Esophagus (tissue), 2 donors: ENCODE data around the gene TBC1D20. TPM values are rescaled to one million over a fixed set of nuclear protein-coding genes. Genes with fewer than 3 reads are reported as not detected.
"Not testable (repeated sequence)": the region's sequence is repeated elsewhere in the genome, so short reads cannot be mapped to it uniquely, and the experiment has no call there.

ENCODE experiments used
- H3K27ac ChIP-seq, 2 donors: one replicate each; pipeline ENCODE4 v1.5.1; 2013; ENCODE audit warnings: low read depth in 2 of 2, mild to moderate bottlenecking in 2 of 2, inconsistent platforms in 1 of 2, low read length in 1 of 2, moderate library complexity in 1 of 2
- H3K27me3 ChIP-seq, 2 donors: one replicate each; pipeline ENCODE4 v1.6.1; 2013; ENCODE audit warnings: low read length in 2 of 2, control low read depth in 1 of 2, mild to moderate bottlenecking in 1 of 2; ENCODE audit not compliant: insufficient read depth in 2 of 2, control insufficient read depth in 1 of 2
- H3K36me3 ChIP-seq, 2 donors: one replicate each; pipeline ENCODE4 v1.6.1; 2013; ENCODE audit warnings: low read length in 1 of 2; ENCODE audit not compliant: control insufficient read depth in 2 of 2, insufficient read depth in 2 of 2
- H3K4me1 ChIP-seq, 2 donors: one replicate each; pipeline ENCODE4 v1.6.1; 2013; ENCODE audit warnings: low read length in 1 of 2; ENCODE audit not compliant: control insufficient read depth in 2 of 2, insufficient read depth in 2 of 2
- H3K4me3 ChIP-seq, 2 donors: one replicate each; pipeline ENCODE4 v1.5.1; 2013; ENCODE audit warnings: low read length in 2 of 2, mild to moderate bottlenecking in 2 of 2, low read depth in 1 of 2, moderate library complexity in 1 of 2
- H3K9me3 ChIP-seq, 2 donors: one replicate each; pipeline ENCODE4 v1.6.1; 2013; ENCODE audit warnings: mild to moderate bottlenecking in 2 of 2, low read depth in 1 of 2, low read length in 1 of 2, moderate library complexity in 1 of 2; ENCODE audit not compliant: control insufficient read depth in 2 of 2, insufficient read depth in 1 of 2
- WGBS, 2 donors: extraction: QIAGEN DNeasy Blood & Tissue Kit; methylation state at CpG; one replicate each; pipeline ENCODE4 v1.1.7; 2013; 5-methylcytosine and 5-hydroxymethylcytosine counted together
- polyA plus RNA-seq, 2 donors: library from polyadenylated mRNA; stranded (reverse); fragments of 200-250 nt; gene quantifications; one replicate each; pipeline ENCODE4 v1.2.3, GENCODE V29; 2013
- donor health status: healthy with polysubstance abuse.
- donor health status: Bipolar disorder and iron deficiency.

Gene TBC1D20
- polyA plus RNA-seq, 2 donors, result 15.6 to 18.1 TPM

DNA sequence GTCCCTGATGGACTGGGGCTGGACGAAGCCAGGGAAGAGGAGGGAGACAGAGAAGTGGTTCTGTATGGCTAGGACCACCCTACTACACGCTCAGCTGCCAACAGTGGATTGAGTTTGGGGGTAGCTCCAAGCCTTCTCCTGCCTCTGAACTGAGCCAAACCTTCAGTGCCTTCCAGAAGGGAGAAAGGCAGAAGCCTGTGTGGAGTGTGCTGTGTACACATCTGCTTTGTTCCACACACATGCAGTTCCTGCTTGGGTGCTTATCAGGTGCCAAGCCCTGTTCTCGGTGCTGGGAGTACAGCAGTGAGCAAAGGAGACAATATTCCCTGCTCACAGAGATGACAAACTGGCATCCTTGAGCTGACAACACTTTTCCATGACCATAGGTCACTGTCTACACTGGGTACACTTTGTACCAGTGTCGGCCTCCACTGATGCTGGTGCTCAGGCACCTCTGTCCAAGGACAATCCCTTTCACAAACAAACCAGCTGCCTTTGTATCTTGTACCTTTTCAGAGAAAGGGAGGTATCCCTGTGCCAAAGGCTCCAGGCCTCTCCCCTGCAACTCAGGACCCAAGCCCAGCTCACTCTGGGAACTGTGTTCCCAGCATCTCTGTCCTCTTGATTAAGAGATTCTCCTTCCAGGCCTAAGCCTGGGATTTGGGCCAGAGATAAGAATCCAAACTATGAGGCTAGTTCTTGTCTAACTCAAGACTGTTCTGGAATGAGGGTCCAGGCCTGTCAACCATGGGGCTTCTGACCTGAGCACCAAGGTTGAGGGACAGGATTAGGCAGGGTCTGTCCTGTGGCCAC lies 65.5 kb downstream of the TBC1D20 start:
- Histone ChIP-seq H3K27ac (no peak overlapping the region), H3K9me3 (no peaks in the 10 kb centered on the region), H3K4me3 (no peak overlapping the region), H3K4me1 (no peaks in the 10 kb centered on the region), H3K27me3 (no peaks in the 10 kb centered on the region), H3K36me3 (peaks cover 6 to 14% of the 10 kb centered on the region in 2 donors)
- WGBS, 2 donors, result 79 to 89% methylated on average over 4 of the region's 4 CpGs

DNA sequence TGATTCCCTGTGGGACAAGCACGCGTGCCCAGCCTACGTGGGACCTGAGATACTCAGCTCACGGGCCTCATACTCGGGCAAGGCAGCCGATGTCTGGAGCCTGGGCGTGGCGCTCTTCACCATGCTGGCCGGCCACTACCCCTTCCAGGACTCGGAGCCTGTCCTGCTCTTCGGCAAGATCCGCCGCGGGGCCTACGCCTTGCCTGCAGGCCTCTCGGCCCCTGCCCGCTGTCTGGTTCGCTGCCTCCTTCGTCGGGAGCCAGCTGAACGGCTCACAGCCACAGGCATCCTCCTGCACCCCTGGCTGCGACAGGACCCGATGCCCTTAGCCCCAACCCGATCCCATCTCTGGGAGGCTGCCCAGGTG lies 66.1 kb downstream of the TBC1D20 start:
- Histone ChIP-seq H3K4me3 (no peak overlapping the region), H3K36me3 (peaks cover 6 to 16% of the 10 kb centered on the region in 2 donors), H3K27ac (no peak overlapping the region), H3K27me3 (no peaks in the 10 kb centered on the region), H3K4me1 (no peaks in the 10 kb centered on the region), H3K9me3 (no peaks in the 10 kb centered on the region)
- WGBS, 2 donors, result 92 to 96% methylated on average over 24 of the region's 24 CpGs

DNA sequence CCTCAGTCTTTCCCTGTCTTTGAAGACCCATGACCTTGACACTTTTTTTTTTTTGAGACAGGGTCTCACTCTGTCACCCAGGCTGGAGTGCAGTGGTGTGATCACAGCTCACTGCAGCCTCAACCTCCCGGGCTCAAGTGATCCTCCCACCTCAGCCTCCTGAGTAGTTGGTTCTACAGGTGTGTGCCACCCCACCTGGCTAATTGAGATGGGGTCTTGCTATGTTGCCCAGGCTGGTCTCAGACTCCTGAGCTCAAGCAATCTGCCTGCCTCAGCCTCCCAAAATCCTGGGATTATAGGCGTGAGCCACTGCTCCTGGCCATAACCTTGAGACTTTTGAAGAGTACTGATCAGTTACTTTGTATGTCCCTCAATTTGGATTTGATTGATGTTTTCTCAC lies 69.0 kb downstream of the TBC1D20 start:
- not testable (repeated sequence) for H3K27me3 ChIP-seq, H3K27ac ChIP-seq, H3K4me3 ChIP-seq, H3K4me1 ChIP-seq, H3K9me3 ChIP-seq
- H3K36me3 ChIP-seq, result peaks cover 14 to 22% of the 10 kb centered on the region in 2 donors
- 95 to 97% methylated on average over 2 of the region's 2 CpGs for WGBS, 2 donors

DNA sequence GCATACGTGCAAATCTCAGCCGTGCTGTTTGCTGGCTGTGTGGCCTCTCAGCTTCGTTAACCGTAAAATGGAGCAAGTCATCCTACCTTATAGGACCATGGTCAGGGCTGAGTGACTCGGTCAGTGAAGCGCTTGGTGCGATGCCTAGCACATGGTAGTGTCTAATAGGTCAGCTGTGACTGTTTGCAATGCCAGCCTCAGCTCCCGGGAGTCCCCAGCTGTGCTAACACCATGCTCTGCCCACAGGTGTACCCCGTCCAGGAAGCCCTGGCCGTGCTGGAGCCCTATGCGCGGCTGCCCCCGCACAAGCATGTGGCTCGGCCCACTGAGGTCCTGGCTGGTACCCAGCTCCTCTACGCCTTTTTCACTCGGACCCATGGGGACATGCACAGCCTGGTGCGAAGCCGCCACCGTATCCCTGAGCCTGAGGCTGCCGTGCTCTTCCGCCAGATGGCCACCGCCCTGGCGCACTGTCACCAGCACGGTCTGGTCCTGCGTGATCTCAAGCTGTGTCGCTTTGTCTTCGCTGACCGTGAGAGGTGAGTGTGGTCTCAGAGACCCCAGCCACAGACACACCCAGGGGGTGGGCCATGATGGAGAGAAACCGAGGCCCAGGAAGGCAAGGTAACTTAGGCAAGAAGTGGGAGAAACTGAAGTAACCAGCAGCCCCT lies 71.2 kb downstream of the TBC1D20 start:
- WGBS, 2 donors, result 94% methylated on average over 28 to 29 of the region's 29 CpGs
- Histone ChIP-seq H3K4me3 (no peak overlapping the region), H3K27me3 (no peaks in the 10 kb centered on the region), H3K9me3 (no peaks in the 10 kb centered on the region), H3K4me1 (no peaks in the 10 kb centered on the region), H3K36me3 (peaks cover 8 to 13% of the 10 kb centered on the region in 2 donors), H3K27ac (no peak overlapping the region)

DNA sequence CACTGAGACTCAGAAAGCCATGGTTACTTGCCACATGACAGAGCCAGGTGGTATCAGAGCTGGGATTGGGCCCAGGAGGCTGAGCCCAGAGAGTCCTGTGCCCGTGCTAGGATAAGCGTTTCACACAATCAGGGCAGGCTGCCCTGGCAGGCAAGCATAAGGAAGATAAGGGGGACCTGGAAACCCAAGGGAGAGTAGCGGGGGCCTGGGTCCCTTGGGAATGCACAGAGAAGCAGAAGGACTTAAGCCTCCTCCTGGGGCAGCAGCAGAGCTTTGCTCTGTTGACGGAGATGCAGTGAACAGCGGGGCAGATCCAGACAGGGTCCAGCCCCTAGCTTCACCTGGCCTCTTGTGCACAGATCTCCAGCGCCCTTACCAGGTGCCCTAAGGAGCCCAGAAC lies 73.1 kb downstream of the TBC1D20 start:
- H3K36me3 ChIP-seq, result peaks cover 8% of the 10 kb centered on the region in 2 donors
- WGBS, 2 donors, result 83 to 86% methylated on average over 6 of the region's 6 CpGs

DNA sequence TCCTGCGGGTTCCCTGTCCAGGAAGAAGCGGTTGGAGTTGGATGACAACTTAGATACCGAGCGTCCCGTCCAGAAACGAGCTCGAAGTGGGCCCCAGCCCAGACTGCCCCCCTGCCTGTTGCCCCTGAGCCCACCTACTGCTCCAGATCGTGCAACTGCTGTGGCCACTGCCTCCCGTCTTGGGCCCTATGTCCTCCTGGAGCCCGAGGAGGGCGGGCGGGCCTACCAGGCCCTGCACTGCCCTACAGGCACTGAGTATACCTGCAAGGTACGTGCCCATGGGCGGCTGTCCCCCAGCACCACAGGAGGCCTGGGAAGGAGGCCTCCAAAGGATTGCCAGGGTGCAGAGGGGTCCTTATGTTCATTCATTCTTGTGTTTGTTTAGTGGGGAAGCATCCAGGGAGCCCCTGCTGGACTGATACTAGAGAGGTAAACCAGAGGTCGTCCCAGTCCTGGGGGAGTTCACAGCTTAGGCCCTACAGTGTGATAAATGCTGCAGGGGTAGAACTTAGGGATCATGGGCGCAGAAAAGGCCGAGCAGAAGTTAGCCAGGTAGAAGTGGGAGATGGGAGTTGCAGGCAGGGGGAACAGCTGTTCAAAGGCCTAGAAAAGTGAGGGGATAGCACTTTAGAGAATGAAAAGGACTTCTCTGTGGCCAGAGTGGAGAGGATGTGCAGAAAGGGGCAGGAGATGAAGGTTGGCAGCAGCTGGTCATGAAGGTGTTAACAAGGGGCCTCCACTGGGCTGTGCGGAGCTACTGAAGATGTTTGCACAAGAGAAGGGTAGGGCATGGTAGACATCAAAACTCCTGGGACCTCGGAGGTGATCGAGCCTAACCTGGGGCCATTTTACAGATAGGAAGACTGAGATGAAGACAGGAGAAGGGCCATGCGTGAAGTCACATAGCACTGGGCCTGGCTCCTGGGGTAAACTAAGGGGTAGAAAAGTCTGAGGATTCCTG lies 74.0 kb downstream of the TBC1D20 start:
- Histone ChIP-seq H3K4me1 (no peaks in the 10 kb centered on the region), H3K4me3 (no peak overlapping the region), H3K36me3 (peaks cover 8% of the 10 kb centered on the region in 2 donors), H3K9me3 (no peaks in the 10 kb centered on the region), H3K27me3 (no peaks in the 10 kb centered on the region), H3K27ac (no peak overlapping the region)
- WGBS, 2 donors, result 87 to 88% methylated on average over 21 of the region's 21 CpGs

More for the DNA sequence above, 73.1 kb downstream of the TBC1D20 start:
- Histone ChIP-seq H3K4me1 (no peaks in the 10 kb centered on the region), H3K27me3 (no peaks in the 10 kb centered on the region), H3K9me3 (no peaks in the 10 kb centered on the region), H3K4me3 (no peak overlapping the region), H3K27ac (no peak overlapping the region)

DNA sequence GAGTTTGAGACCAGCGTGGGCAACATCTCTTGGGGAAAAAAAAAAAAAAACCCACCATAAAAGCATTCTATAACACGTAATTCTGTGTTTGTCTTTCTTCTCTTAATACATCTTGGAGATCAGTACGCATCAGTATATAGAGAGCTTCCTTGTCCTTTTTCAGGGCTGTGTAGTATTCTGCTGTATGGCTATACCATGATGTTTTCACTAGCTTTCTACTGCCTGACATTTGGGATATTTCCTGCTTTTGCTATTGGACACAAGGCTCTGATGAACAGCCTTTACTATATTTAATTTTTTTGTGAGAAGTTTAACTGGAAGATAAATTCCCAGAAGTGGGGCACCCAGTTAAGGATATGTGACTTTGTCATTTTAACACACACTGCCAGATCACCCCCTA lies 74.8 kb downstream of the TBC1D20 start:
- Histone ChIP-seq H3K27ac (no peak overlapping the region), H3K4me1 (no peaks in the 10 kb centered on the region), H3K4me3 (no peak overlapping the region), H3K27me3 (no peaks in the 10 kb centered on the region), H3K36me3 (peaks cover 8% of the 10 kb centered on the region in 2 donors), H3K9me3 (no peaks in the 10 kb centered on the region)
- WGBS, 2 donors, result 95 to 96% methylated on average over 3 of the region's 3 CpGs

DNA sequence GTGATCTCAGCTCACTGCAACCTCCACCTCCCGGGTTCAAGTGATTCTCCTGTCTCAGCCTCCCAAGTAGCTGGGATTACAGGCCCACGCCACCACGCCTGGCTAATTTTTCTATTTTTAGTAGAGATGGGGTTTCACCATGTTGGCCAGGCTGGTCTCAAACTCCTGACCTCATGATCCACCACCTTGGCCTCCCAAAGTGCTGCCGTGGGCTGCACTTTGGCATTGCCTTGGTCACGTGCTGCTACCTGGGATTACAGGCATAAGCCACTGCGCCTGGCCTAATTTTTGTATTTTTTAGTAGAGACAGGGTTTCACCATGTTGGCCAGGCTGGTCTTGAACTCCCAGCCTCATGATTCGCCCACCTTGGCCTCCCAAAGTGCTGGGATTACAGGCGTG lies 75.7 kb downstream of the TBC1D20 start:
- H3K9me3 ChIP-seq, H3K27me3 ChIP-seq, H3K36me3 ChIP-seq, H3K27ac ChIP-seq, H3K4me3 ChIP-seq, H3K4me1 ChIP-seq: not testable (repeated sequence)
- 93 to 95% methylated on average over 8 of the region's 8 CpGs for WGBS, 2 donors
